Osteoblast (primary cell): ENCODE results near the gene CTNNBIP1. TPM values are rescaled to one million over a fixed set of nuclear protein-coding genes. Genes with fewer than 3 reads are reported as not detected.

Experiments
- DNase-seq: peaks from one replicate; pipeline ENCODE4 v3.0.0; 2011; ENCODE audit warnings: low spot score, mixed read lengths; ENCODE audit not compliant: insufficient read length; ENCODE audit errors: missing footprints
- H2AFZ ChIP-seq: 2 replicates; pipeline ENCODE4 v1.6.0; 2011; ENCODE audit warnings: mild to moderate bottlenecking, low read length
- H3K27ac ChIP-seq: 2 replicates; pipeline ENCODE4 v1.5.1; 2011; ENCODE audit warnings: mild to moderate bottlenecking, low read depth, low read length, moderate library complexity
- H3K27me3 ChIP-seq: 2 replicates; pipeline ENCODE4 v1.6.0; 2012; ENCODE audit warnings: mild to moderate bottlenecking, control low read depth, inconsistent platforms, low read length, moderate library complexity; ENCODE audit not compliant: insufficient read depth
- H3K36me3 ChIP-seq: 2 replicates; pipeline ENCODE4 v1.5.1; 2011; ENCODE audit warnings: mild to moderate bottlenecking, low read length, control low read depth, moderate library complexity; ENCODE audit not compliant: insufficient read depth
- H3K4me1 ChIP-seq: 2 replicates; pipeline ENCODE4 v1.5.1; 2011; ENCODE audit warnings: mild to moderate bottlenecking, low read length, control low read depth, moderate library complexity; ENCODE audit not compliant: insufficient read depth
- H3K4me2 ChIP-seq: 2 replicates; pipeline ENCODE4 v1.6.0; 2011; ENCODE audit warnings: mild to moderate bottlenecking, low read length; ENCODE audit not compliant: insufficient read depth
- H3K4me3 ChIP-seq: fragments of 200-600 bp; sonication (generic); 3 replicates; pipeline ENCODE4 v1.5.1; 2012; ENCODE audit warnings: mild to moderate bottlenecking, low read length, inconsistent platforms; ENCODE audit not compliant: insufficient read depth
- H3K79me2 ChIP-seq: 2 replicates; pipeline ENCODE4 v1.6.0; 2012; ENCODE audit warnings: mild to moderate bottlenecking, low read length, control low read depth, inconsistent platforms; ENCODE audit not compliant: insufficient read depth
- H3K9me3 ChIP-seq: 2 replicates; pipeline ENCODE4 v1.5.1; 2011; ENCODE audit warnings: low read depth, low read length, control low read depth
- H4K20me1 ChIP-seq: 2 replicates; pipeline ENCODE4 v1.6.0; 2012; ENCODE audit warnings: mild to moderate bottlenecking, low read length, control low read depth; ENCODE audit not compliant: insufficient read depth
- CTCF ChIP-seq: IDR thresholded peaks from 2 replicates; pipeline ENCODE4 v1.5.1; 2011; ENCODE audit warnings: mild to moderate bottlenecking, low read depth, low read length, moderate library complexity; ENCODE audit errors: extremely low read depth
- total RNA-seq: library from RNA; depleted of rRNA; stranded (reverse); fragments of >200 nt; gene quantifications from 2 replicates; pipeline ENCODE4 v1.2.3, GENCODE V29; 2012

CTNNBIP1 gene
- total RNA-seq, 1 donor: 18.5 TPM

GRCh38 chr1:9904596-9904995, 5.5 kb downstream of the CTNNBIP1 start:
- Histone ChIP-seq H3K27me3 (no peaks in the 10 kb centered on the region), H3K4me3 (no peak overlapping the region), H3K4me2 (peak overlapping the region; percentile 16), H2AFZ (no peak overlapping the region), H3K36me3 (no peaks in the 10 kb centered on the region), H3K9me3 (no peaks in the 10 kb centered on the region), H3K4me1 (peaks cover 22% of the 10 kb centered on the region), H3K79me2 (peaks cover 10% of the 10 kb centered on the region), H3K27ac (peak overlapping the region; percentile 25), H4K20me1 (peaks cover 26% of the 10 kb centered on the region)
- no peak for DNase-seq
- no peak for TF ChIP-seq CTCF

DNA sequence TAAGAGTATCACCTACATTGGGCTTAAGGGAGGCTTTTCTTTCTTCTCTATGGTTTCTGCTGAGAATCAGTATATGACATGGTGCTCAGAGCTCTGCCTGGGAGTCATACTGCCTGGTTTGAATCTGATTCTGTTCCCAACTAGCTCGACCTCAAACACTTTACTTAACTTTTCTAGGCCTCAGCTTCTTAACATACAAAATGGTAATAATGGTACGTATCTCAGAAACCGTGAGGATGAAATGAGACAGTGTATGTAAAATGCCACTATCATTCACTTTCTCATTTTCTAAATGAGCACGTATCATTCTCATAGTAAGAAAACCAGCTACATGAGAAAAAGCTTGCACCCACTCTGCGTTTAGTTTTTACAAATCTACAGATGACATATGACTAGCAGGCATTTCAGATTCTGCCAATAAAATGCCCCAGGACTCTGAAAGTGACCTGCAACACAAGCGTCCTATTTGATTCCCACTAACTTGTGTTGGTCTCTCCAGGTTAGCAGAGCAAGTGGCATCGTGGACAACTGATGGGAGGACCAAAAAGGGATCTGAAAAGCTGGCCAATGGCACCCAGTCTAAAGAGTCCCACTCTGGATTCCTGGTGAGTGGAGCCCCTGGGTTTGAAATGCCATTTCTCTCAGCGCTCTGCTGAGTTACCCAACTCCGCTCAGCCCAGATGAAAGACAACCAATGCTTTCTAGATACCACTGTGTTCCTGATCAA, 6.1 kb downstream of the CTNNBIP1 start:
- Histone ChIP-seq H3K27ac (no peak overlapping the region), H3K4me3 (no peak overlapping the region), H4K20me1 (peaks cover 26% of the 10 kb centered on the region), H3K4me1 (peaks cover 17% of the 10 kb centered on the region), H3K79me2 (peaks cover 3% of the 10 kb centered on the region), H3K4me2 (no peak overlapping the region), H3K27me3 (no peaks in the 10 kb centered on the region), H2AFZ (no peak overlapping the region), H3K36me3 (no peaks in the 10 kb centered on the region), H3K9me3 (no peaks in the 10 kb centered on the region)
- no peak for TF ChIP-seq CTCF
- DNase-seq: no peak

DNA sequence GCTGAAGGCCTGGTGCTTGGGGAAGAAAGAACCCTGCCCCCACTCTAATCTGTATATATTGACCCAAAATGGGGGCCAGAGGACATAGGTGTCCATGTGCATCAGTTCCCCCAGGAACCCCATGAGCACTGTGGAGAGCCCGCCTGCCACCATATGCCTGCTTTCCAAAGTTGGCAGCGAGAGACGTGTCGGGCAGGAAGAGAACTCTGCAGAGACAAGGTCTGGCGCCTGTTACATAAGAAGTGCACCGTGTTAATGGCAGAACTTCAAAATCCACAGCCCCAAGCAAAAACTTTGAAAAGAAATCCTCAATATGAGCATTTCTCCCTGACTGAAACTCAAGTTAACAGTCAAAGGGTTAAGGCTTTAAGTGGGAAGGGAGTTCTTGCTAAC, 8.0 kb downstream of the CTNNBIP1 start:
- Histone ChIP-seq H2AFZ (no peak overlapping the region), H3K27ac (no peak overlapping the region), H3K4me2 (no peak overlapping the region), H4K20me1 (peaks cover 23% of the 10 kb centered on the region), H3K36me3 (no peaks in the 10 kb centered on the region), H3K27me3 (no peaks in the 10 kb centered on the region), H3K4me1 (peaks cover 14% of the 10 kb centered on the region), H3K79me2 (peaks cover 2% of the 10 kb centered on the region), H3K4me3 (no peak overlapping the region), H3K9me3 (no peaks in the 10 kb centered on the region)
- TF ChIP-seq CTCF: no peak
- DNase-seq: no peak

DNA sequence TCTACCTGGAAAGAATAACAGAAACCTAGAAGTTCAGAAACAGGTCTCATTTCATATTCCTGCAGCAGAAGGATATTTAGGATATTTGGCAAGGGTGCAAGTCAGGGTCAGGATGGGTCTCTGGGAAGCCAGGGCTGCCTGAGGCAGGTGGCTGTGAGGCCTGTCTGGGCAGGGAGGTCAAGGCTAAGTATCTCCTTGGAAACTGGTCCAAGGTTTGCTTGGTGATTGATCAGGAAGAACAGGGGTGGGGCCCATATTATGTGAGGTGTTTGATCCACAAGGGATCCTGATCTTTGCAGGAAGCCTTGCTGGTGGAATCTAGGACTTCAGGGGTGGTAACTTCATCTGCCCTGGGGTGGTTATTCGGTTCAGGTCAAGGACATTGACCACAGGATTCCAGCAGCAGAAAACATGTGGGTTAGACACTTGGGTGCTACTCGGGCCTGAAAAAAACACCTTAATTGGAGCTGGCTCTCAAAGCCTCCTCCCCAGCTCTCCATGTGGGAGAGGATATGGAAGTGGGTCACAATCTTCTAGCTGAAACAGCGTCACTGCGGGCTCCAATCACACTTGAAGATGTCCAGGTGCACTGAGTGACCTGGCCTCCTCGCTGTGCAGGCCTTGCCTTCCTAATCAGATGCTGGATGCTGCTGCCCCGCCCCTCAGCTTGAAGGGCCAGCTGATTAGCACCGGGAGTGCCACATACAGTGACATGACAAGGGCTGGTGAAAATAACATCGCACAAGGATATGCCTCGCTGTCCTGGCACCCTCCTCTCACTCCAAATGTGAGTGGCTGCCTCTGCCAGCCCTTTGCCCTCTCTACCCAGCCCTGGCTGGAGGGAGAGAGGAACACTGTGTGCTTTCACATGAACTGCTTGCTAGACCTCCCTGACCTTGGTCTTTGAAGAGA, 8.7 kb downstream of the CTNNBIP1 start:
- Histone ChIP-seq H3K4me2 (no peak overlapping the region), H4K20me1 (peaks cover 20% of the 10 kb centered on the region), H3K79me2 (peaks cover 2% of the 10 kb centered on the region), H3K36me3 (no peaks in the 10 kb centered on the region), H3K4me1 (peaks cover 14% of the 10 kb centered on the region), H3K27ac (no peak overlapping the region), H3K9me3 (no peaks in the 10 kb centered on the region), H3K4me3 (no peak overlapping the region), H2AFZ (no peak overlapping the region), H3K27me3 (no peaks in the 10 kb centered on the region)
- no peak for TF ChIP-seq CTCF
- no peak for DNase-seq
